ENCODE measurements around the gene HS6ST1. TPM values are rescaled to one million over a fixed set of nuclear protein-coding genes. Genes with fewer than 3 reads are reported as not detected.

HS6ST1 gene
- total RNA-seq, 2 experiments from 2014 or later = 9.1 to 9.6 TPM

- intact Hi-C loops (cut with micrococcal nuclease) = no loop called here
- no peak overlapping the region for H3K27ac Mint-ChIP-seq
- no peak for DNase-seq
- H3K4me1 Mint-ChIP-seq (ENCODE audit: low read depth) = peaks cover 8% of the 10 kb centered on the region
- H3K27me3 Mint-ChIP-seq = no peaks in the 10 kb centered on the region
- ChIA-PET POLR2A (no interaction called here), CTCF (no interaction called here)
- no peaks in the 10 kb centered on the region for H3K36me3 Mint-ChIP-seq
- no peak overlapping the region for H3K4me3 Mint-ChIP-seq
- no peaks in the 10 kb centered on the region for H3K9me3 Mint-ChIP-seq
Observed at GRCh38 chr2:128284841-128285240, 33.8 kb downstream of the HS6ST1 start.

GRCh38 chr2:128284037-128284441 lies 34.6 kb downstream of the HS6ST1 start:
- Mint-ChIP-seq H3K36me3 (no peaks in the 10 kb centered on the region), H3K27me3 (no peaks in the 10 kb centered on the region), H3K4me3 (no peak overlapping the region), H3K4me1 (ENCODE audit: low read depth) (peaks cover 8% of the 10 kb centered on the region), H3K27ac (no peak overlapping the region), H3K9me3 (no peaks in the 10 kb centered on the region)
- ChIA-PET CTCF (no interaction called here), POLR2A (no interaction called here)
- intact Hi-C loops (cut with micrococcal nuclease) = no loop called here
- DNase-seq = no peak

DNA sequence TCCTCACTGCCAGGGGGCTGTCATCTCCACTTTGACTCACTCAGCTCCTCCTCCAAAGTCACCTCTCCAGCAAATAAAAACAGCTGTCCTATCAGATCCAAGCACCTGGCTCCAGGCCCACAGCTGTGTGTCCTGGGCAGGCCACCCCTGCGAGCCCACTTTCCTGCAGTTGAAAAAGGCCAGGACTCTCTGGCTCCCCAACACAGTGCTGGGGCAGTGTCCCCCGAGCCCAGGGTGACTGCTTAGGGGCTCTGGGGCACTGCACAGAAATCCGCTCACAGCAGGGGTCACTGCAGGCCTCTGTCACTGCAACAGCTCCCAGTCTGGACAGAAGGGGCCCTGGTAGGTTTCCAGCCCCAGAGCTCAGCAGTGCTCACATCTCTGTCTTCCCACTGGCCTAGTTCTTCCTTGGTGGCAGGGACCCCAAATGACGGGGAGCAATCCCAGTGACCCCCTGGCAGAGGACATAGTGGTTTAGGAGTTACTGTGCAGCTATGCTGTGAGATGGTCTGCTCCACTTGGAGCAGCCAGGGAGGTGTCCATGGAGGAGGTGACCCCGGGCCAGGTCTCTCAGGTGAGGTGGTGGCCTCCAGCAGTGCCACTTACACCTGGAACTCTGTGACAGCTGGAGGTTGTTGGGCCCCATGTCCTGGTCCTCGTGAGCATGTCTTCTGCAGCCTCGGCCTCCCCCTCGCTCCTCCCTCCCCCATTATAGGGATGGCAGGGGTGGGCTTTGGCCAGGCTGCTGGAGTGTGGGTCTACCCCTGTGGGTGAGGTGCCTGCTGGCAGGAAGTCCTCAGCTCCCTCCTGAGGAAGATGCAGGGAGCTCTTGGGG lies 35.5 kb downstream of the HS6ST1 start:
- POLR2A ChIA-PET = no interaction called here
- Mint-ChIP-seq H3K27ac (no peak overlapping the region), H3K4me1 (ENCODE audit: low read depth) (peaks cover 8% of the 10 kb centered on the region), H3K4me3 (no peak overlapping the region), H3K36me3 (no peaks in the 10 kb centered on the region), H3K27me3 (no peaks in the 10 kb centered on the region), H3K9me3 (no peaks in the 10 kb centered on the region)
- intact Hi-C loops (cut with micrococcal nuclease) = no loop called here
- no peak for DNase-seq
- CTCF ChIA-PET = no interaction called here

DNA sequence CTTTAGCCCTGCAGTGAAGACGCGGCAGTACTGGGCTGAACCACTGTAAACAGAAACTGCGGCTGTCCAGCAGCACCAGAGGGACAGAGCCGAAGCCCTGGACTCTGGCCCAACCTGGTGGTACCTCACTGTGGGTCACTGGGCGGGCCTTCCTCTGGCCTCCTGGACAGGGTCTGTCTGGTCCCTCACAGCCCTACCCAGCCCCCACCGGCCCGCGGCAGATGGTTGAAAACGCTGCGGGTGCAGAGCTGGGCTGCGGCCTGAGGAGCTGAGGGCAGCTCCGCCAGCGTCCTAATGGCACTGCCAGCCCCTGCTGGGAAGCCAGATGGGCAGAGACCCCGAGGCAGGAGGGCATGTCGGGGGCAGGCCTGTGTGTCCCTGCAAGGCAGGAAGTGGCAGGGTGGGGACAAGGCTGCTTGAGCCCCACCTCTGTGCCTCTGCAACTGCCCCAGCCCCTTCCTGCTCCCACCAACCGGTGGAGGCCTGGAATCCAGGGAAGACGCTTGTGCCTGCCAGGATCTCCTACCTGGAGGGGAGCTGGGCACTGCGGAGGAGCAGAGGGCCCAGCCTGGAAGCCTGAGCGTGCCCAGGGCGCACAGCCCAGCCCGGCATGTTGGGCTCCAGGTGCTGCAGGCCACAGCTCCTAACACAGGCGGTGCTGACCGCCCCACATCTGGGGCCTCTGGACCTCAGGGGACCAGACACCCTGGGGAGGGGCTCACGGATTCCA lies 36.3 kb downstream of the HS6ST1 start:
- H3K4me1 Mint-ChIP-seq (ENCODE audit: low read depth) = peaks cover 8% of the 10 kb centered on the region
- no peaks in the 10 kb centered on the region for H3K27me3 Mint-ChIP-seq
- H3K4me3 Mint-ChIP-seq = no peak overlapping the region
- ChIA-PET POLR2A (no interaction called here), CTCF (no interaction called here)
- no peaks in the 10 kb centered on the region for H3K9me3 Mint-ChIP-seq
- H3K36me3 Mint-ChIP-seq = no peaks in the 10 kb centered on the region
- intact Hi-C loops (cut with micrococcal nuclease) = no loop called here
- no peak overlapping the region for H3K27ac Mint-ChIP-seq
- no peak for DNase-seq

GRCh38 chr2:128281852-128282245 lies 36.8 kb downstream of the HS6ST1 start:
- ChIA-PET CTCF (no interaction called here), POLR2A (no interaction called here)
- intact Hi-C loops (cut with micrococcal nuclease) = no loop called here
- Mint-ChIP-seq H3K36me3 (no peaks in the 10 kb centered on the region), H3K27ac (no peak overlapping the region), H3K4me1 (ENCODE audit: low read depth) (peaks cover 8% of the 10 kb centered on the region), H3K27me3 (no peaks in the 10 kb centered on the region), H3K9me3 (no peaks in the 10 kb centered on the region), H3K4me3 (no peak overlapping the region)
- no peak for DNase-seq

DNA sequence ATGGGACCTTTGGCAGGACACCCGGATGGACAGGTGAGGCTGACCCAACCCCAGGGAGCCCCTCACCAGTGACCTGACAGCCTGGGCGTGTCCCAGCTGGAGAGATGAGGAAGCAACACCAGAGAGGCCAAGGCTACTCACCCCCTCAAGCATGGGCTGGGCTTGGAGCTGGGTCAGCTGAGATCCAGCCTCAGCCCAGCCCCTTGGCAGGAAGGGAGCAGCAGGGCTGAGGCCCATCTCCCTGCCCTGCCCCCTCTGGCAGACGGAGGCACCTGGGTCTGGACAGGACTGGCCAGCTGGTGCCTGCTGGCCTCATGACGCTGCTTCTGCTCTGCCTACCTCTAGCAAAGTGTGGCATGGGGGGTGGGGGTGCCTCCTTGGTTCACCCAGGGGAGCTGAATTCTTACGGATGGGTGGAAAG lies 37.8 kb downstream of the HS6ST1 start:
- POLR2A ChIA-PET = interaction anchor here (0.5 kb wide), 1 partner anchor 422 kb away, joined by 3 read pairs; no protein-coding TSS in a partner anchor
- Mint-ChIP-seq H3K27me3 (no peaks in the 10 kb centered on the region), H3K9me3 (no peaks in the 10 kb centered on the region), H3K36me3 (peaks cover 4% of the 10 kb centered on the region), H3K4me1 (ENCODE audit: low read depth) (peaks cover 8% of the 10 kb centered on the region), H3K27ac (no peak overlapping the region), H3K4me3 (no peak overlapping the region)
- intact Hi-C loops (cut with micrococcal nuclease) = no loop called here
- CTCF ChIA-PET = no interaction called here
- no peak for DNase-seq

- Mint-ChIP-seq H3K4me3 (no peak overlapping the region), H3K27me3 (no peaks in the 10 kb centered on the region), H3K36me3 (peaks cover 9% of the 10 kb centered on the region), H3K4me1 (ENCODE audit: low read depth) (peaks cover 8% of the 10 kb centered on the region), H3K9me3 (peaks cover 3% of the 10 kb centered on the region), H3K27ac (no peak overlapping the region)
- ChIA-PET POLR2A (no interaction called here), CTCF (no interaction called here)
- no peak for DNase-seq
- intact Hi-C loops (cut with micrococcal nuclease) = no loop called here
Observed at GRCh38 chr2:128280158-128280871, 38.4 kb downstream of the HS6ST1 start.

- no peak overlapping the region for H3K27ac Mint-ChIP-seq
- intact Hi-C loops (cut with micrococcal nuclease) = no loop called here
- H3K4me1 Mint-ChIP-seq (ENCODE audit: low read depth) = peaks cover 8% of the 10 kb centered on the region
- peaks cover 13% of the 10 kb centered on the region for H3K36me3 Mint-ChIP-seq
- no peaks in the 10 kb centered on the region for H3K27me3 Mint-ChIP-seq
- no peak overlapping the region for H3K4me3 Mint-ChIP-seq
- ChIA-PET CTCF (no interaction called here), POLR2A (no interaction called here)
- no peak for DNase-seq
- peaks cover 8% of the 10 kb centered on the region for H3K9me3 Mint-ChIP-seq
Observed at GRCh38 chr2:128279786-128280157, 38.9 kb downstream of the HS6ST1 start.

DNA sequence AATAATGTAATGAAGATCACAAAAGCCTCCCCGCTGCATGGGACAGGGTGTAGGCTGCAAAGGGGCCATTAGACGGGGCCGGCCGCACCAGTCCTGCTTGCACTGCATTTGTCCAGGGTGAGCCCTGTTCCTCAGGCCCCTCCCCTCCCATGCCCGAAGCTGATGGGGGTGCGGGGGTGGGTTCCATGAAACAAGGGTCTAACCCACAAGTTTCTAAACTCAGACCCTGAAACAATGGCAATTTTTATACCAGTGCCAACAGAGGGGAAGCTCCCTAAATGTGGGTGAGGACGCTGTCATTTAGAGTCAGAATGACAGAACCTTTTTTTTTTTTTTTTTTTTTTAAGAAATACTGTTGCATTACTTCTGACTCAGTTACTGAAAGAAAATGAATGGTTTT lies 39.7 kb downstream of the HS6ST1 start:
- H3K27ac Mint-ChIP-seq = no peak overlapping the region
- no peak overlapping the region for H3K4me3 Mint-ChIP-seq
- intact Hi-C loops (cut with micrococcal nuclease) = no loop called here
- CTCF ChIA-PET = no interaction called here
- H3K27me3 Mint-ChIP-seq = no peaks in the 10 kb centered on the region
- POLR2A ChIA-PET = no interaction called here
- peaks cover 18% of the 10 kb centered on the region for H3K36me3 Mint-ChIP-seq
- H3K4me1 Mint-ChIP-seq (ENCODE audit: low read depth) = peaks cover 12% of the 10 kb centered on the region
- peaks cover 13% of the 10 kb centered on the region for H3K9me3 Mint-ChIP-seq
- no peak for DNase-seq

- intact Hi-C loops (cut with micrococcal nuclease) = no loop called here
- Mint-ChIP-seq H3K36me3 (peaks cover 20% of the 10 kb centered on the region), H3K4me3 (no peak overlapping the region), H3K4me1 (ENCODE audit: low read depth) (peaks cover 14% of the 10 kb centered on the region), H3K9me3 (peaks cover 15% of the 10 kb centered on the region), H3K27ac (no peak overlapping the region), H3K27me3 (no peaks in the 10 kb centered on the region)
- ChIA-PET CTCF (no interaction called here), POLR2A (no interaction called here)
- DNase-seq = no peak
Observed at GRCh38 chr2:128277961-128278681, 40.5 kb downstream of the HS6ST1 start.

- H3K36me3 Mint-ChIP-seq = peaks cover 20% of the 10 kb centered on the region
- no peak for DNase-seq
- CTCF ChIA-PET = no interaction called here
- no peak overlapping the region for H3K27ac Mint-ChIP-seq
- POLR2A ChIA-PET = no interaction called here
- peaks cover 12% of the 10 kb centered on the region for H3K4me1 Mint-ChIP-seq (ENCODE audit: low read depth)
- intact Hi-C loops (cut with micrococcal nuclease) = no loop called here
- H3K9me3 Mint-ChIP-seq = peaks cover 15% of the 10 kb centered on the region
- H3K4me3 Mint-ChIP-seq = no peak overlapping the region
- no peaks in the 10 kb centered on the region for H3K27me3 Mint-ChIP-seq
Observed at GRCh38 chr2:128276878-128277675, 41.6 kb downstream of the HS6ST1 start.
